IMR-90 (cell line): ENCODE measurements around the gene STK40. TPM values are rescaled to one million over a fixed set of nuclear protein-coding genes. Genes with fewer than 3 reads are reported as not detected.

Source experiments
- ATAC-seq: fragments of 200-7000 bp; cut with Tn5 transposase; 2 replicates; pipeline ENCODE4 v1.9.1; 2020; ENCODE audit warnings: low read depth, mild to moderate bottlenecking, moderate library complexity
- BruUV-seq: library from RNA; stranded (reverse); fragments of 400-500 nt; replicated peaks from 2 replicates; lab custom pipeline; 2021; lab: Mats Ljungman, UMichigan
- CTCF ChIA-PET: fragments of 300-600 bp; formaldehyde crosslinking; extraction: SDS; loops from one replicate; lab custom pipeline; 2021; ENCODE audit warnings: antibody characterized with exemption; lab: Yijun Ruan, JAX
- POLR2A ChIA-PET: fragments of 300-600 bp; sonication (Branson Sonifier 250); formaldehyde crosslinking; loops from one replicate; lab custom pipeline; 2022; ENCODE audit warnings: antibody characterized with exemption; ENCODE audit not compliant: unreplicated experiment; lab: Charles Lee
- DNase-seq: peaks from one replicate; pipeline ENCODE4 v3.0.0; 2013
- H2AFZ ChIP-seq: replicated peaks from 2 replicates; pipeline ENCODE3; 2013; ENCODE audit warnings: low read length, mild to moderate bottlenecking; ENCODE audit not compliant: poor library complexity
- H2AK5ac ChIP-seq: 2 replicates; pipeline ENCODE4 v1.6.1; 2013; ENCODE audit warnings: low read depth, low read length, inconsistent platforms
- H2AK9ac ChIP-seq: replicated peaks from 2 replicates; pipeline ENCODE3; 2013; ENCODE audit warnings: mild to moderate bottlenecking, low read depth, low read length, moderate library complexity; ENCODE audit not compliant: poor library complexity
- H2BK120ac ChIP-seq: 2 replicates; pipeline ENCODE4 v1.6.1; 2013; ENCODE audit warnings: low read depth, low read length, inconsistent platforms
- H2BK15ac ChIP-seq: 3 replicates; pipeline ENCODE4 v1.6.1; 2013; ENCODE audit warnings: low read depth, low read length, inconsistent platforms
- H2BK20ac ChIP-seq: 2 replicates; pipeline ENCODE4 v1.6.1; 2013; ENCODE audit warnings: low read depth, mild to moderate bottlenecking, inconsistent platforms, low read length, moderate library complexity
- H2BK5ac ChIP-seq: 2 replicates; pipeline ENCODE4 v1.6.1; 2013; ENCODE audit warnings: mild to moderate bottlenecking, low read depth, low read length, inconsistent platforms; ENCODE audit not compliant: poor library complexity, severe bottlenecking
- H3K14ac ChIP-seq: replicated peaks from 2 replicates; pipeline ENCODE4 v1.6.1; 2013; ENCODE audit warnings: low read depth, low read length, inconsistent platforms
- H3K18ac ChIP-seq: 2 replicates; pipeline ENCODE4 v1.6.1; 2013; ENCODE audit warnings: low read depth, low read length, control low read depth
- H3K23ac ChIP-seq: 2 replicates; pipeline ENCODE4 v1.6.1; 2013; ENCODE audit warnings: low read depth, low read length, inconsistent platforms
- H3K27ac ChIP-seq: 2 replicates; pipeline ENCODE4 v1.5.1; 2013; ENCODE audit warnings: mild to moderate bottlenecking, control low read depth, low read length; ENCODE audit not compliant: insufficient read depth
- H3K27me3 ChIP-seq: 2 replicates; pipeline ENCODE4 v1.6.1; 2013; ENCODE audit warnings: low read length; ENCODE audit not compliant: control insufficient read depth, insufficient read depth
- H3K36me3 ChIP-seq: 2 replicates; pipeline ENCODE4 v1.6.1; 2013; ENCODE audit warnings: low read length, mixed read lengths; ENCODE audit not compliant: control insufficient read depth, insufficient read depth
- H3K4ac ChIP-seq: 2 replicates; pipeline ENCODE4 v1.6.1; 2013; ENCODE audit warnings: low read depth, low read length, inconsistent platforms
- H3K4me1 ChIP-seq: 2 replicates; pipeline ENCODE4 v1.6.1; 2013; ENCODE audit warnings: low read length, mixed read lengths; ENCODE audit not compliant: control insufficient read depth, insufficient read depth
- H3K4me2 ChIP-seq: 2 replicates; pipeline ENCODE4 v1.6.1; 2013; ENCODE audit warnings: low read depth, mild to moderate bottlenecking, control low read depth, low read length, moderate library complexity
- H3K4me3 ChIP-seq: 2 replicates; pipeline ENCODE4 v1.5.1; 2013; ENCODE audit warnings: low read depth, mild to moderate bottlenecking, control low read depth, low read length, moderate library complexity; ENCODE audit not compliant: insufficient read depth
- H3K56ac ChIP-seq: 2 replicates; pipeline ENCODE4 v1.6.1; 2013; ENCODE audit warnings: low read length, inconsistent platforms; ENCODE audit not compliant: insufficient read depth; ENCODE audit errors: extremely low read depth
- H3K79me1 ChIP-seq, 2 experiments: 2 replicates each; pipeline ENCODE4 v1.6.1; 2013; ENCODE audit warnings: low read length in 2 of 2, inconsistent platforms in 1 of 2, low read depth in 1 of 2
- H3K9ac ChIP-seq: 2 replicates; pipeline ENCODE4 v1.6.1; 2013; ENCODE audit warnings: low read depth, low read length, control low read depth
- H3K9me1 ChIP-seq: 2 replicates; pipeline ENCODE4 v1.6.1; 2013; ENCODE audit warnings: low read length, inconsistent platforms; ENCODE audit not compliant: insufficient read depth
- H3K9me3 ChIP-seq: 2 replicates; pipeline ENCODE4 v1.6.1; 2013; ENCODE audit warnings: low read length; ENCODE audit not compliant: control insufficient read depth, insufficient read depth
- H4K20me1 ChIP-seq: 2 replicates; pipeline ENCODE4 v1.6.1; 2013; ENCODE audit warnings: low read length, inconsistent platforms; ENCODE audit not compliant: insufficient read depth
- H4K5ac ChIP-seq: 2 replicates; pipeline ENCODE4 v1.6.1; 2013; ENCODE audit warnings: mild to moderate bottlenecking, low read depth, low read length, control low read depth
- H4K8ac ChIP-seq, 2 experiments: 2 replicates each; pipeline ENCODE4 v1.6.1; 2013; ENCODE audit warnings: low read depth in 2 of 2, low read length in 2 of 2, control low read depth in 1 of 2, inconsistent platforms in 1 of 2
- H4K91ac ChIP-seq: 2 replicates; pipeline ENCODE4 v1.6.1; 2013; ENCODE audit warnings: low read depth, low read length, inconsistent platforms; ENCODE audit not compliant: insufficient read depth
- BHLHE40 ChIP-seq: fragments of 150-350 bp; IDR thresholded peaks from 2 replicates; pipeline ENCODE4 v1.6.1; 2016; ENCODE audit warnings: mild to moderate bottlenecking, low read depth, low read length
- CEBPB ChIP-seq: IDR thresholded peaks from 2 replicates; pipeline ENCODE4 v1.6.1; 2012; ENCODE audit warnings: low read depth, low read length, improper control_type of control experiment
- CHD1 ChIP-seq: IDR thresholded peaks from 2 replicates; pipeline ENCODE4 v1.6.1; 2012; ENCODE audit warnings: low read depth, low read length, improper control_type of control experiment
- CTCF ChIP-seq: conservative IDR thresholded peaks from 2 replicates; pipeline ENCODE4 v1.5.1; 2012; ENCODE audit warnings: mild to moderate bottlenecking, low read depth, low read length, improper control_type of control experiment
- ELK1 ChIP-seq: fragments of 150-350 bp; IDR thresholded peaks from 2 replicates; pipeline ENCODE4 v1.6.1; 2016; ENCODE audit warnings: low read depth, mild to moderate bottlenecking, low read length, moderate library complexity, borderline replicate concordance
- FOS ChIP-seq: fragments of 150-350 bp; IDR thresholded peaks from 2 replicates; pipeline ENCODE4 v1.6.1; 2016; ENCODE audit warnings: low read depth, low read length
- MAFK ChIP-seq: IDR thresholded peaks from 2 replicates; pipeline ENCODE4 v1.6.1; 2012; ENCODE audit warnings: low read depth, low read length, improper control_type of control experiment
- NFE2L2 ChIP-seq: fragments of 150-350 bp; IDR thresholded peaks from 2 replicates; pipeline ENCODE4 v1.6.1; 2016; ENCODE audit warnings: low read depth, mild to moderate bottlenecking, low read length
- POLR2A ChIP-seq: IDR thresholded peaks from 2 replicates; pipeline ENCODE4 v1.6.1; 2012; ENCODE audit warnings: mild to moderate bottlenecking, low read depth, low read length
- RAD21 ChIP-seq: IDR thresholded peaks from 2 replicates; pipeline ENCODE4 v1.6.1; 2012; ENCODE audit warnings: low read length, improper control_type of control experiment
- SMC3 ChIP-seq: fragments of 150-350 bp; IDR thresholded peaks from 2 replicates; pipeline ENCODE4 v1.6.1; 2016; ENCODE audit warnings: low read depth, mild to moderate bottlenecking, antibody characterized with exemption, low read length, moderate library complexity
- USF2 ChIP-seq: fragments of 150-350 bp; IDR thresholded peaks from 2 replicates; pipeline ENCODE4 v1.6.1; 2017; ENCODE audit warnings: mild to moderate bottlenecking, antibody characterized with exemption, low read length, low read depth
- WGBS, 2 experiments: methylation state at CpG; one replicate each; pipeline versions ENCODE4 v1.1.5 to v1.1.7; 2013; ENCODE audit warnings: missing lambda C conversion rate in 2 of 2; ENCODE audit not compliant: insufficient read length in 1 of 2; ENCODE audit errors: extremely low coverage in 2 of 2; 5-methylcytosine and 5-hydroxymethylcytosine counted together
- dilution Hi-C: fragments of 300-500 bp; cut with HindIII; formaldehyde crosslinking; loops from one replicate; pipeline ENCODE4 v1.14.3; 2018; ENCODE audit warnings: low sequenced_read_pairs; ENCODE audit not compliant: unreplicated experiment
- in situ Hi-C: fragments of 300-500 bp; cut with MboI; formaldehyde crosslinking; loops from 3 replicates; pipeline ENCODE4 v1.14.3; 2019; ENCODE audit warnings: low sequenced_read_pairs, inconsistent platforms, mixed read lengths
- intact Hi-C: fragments of 100-400 bp; cut with micrococcal nuclease; formaldehyde crosslinking; loops from 2 replicates; pipeline ENCODE4 v1.10.0; 2022
- polyA plus RNA-seq, 3 experiments: library from polyadenylated mRNA; depleted of rRNA; stranded (reverse); fragments of >200 nt; gene quantifications; 2 replicates each; pipeline ENCODE4 v1.2.3, GENCODE V29; 2012; ENCODE audit warnings: low replicate concordance in 1 of 3
- total RNA-seq: library from RNA; depleted of rRNA; stranded (reverse); fragments of >200 nt; gene quantifications from 2 replicates; pipeline ENCODE4 v1.2.3, GENCODE V29; 2012

The STK40 gene
- total and polyA plus RNA-seq, 2 of the 4 experiments (the other 2 are of a cell fraction): 16.0 to 29.9 TPM

- Histone ChIP-seq H3K36me3 (peaks cover 8% of the 10 kb centered on the region), H3K9me1 (peaks cover 27% of the 10 kb centered on the region), H3K4me3 (no peak overlapping the region), H2BK5ac (no peak overlapping the region), H3K79me1 (peaks cover 10 to 71% of the 10 kb centered on the region in 2 experiments), H3K27me3 (no peaks in the 10 kb centered on the region), H2AFZ (no peak overlapping the region), H3K27ac (no peak overlapping the region), H4K5ac (no peak overlapping the region), H2AK9ac (no peak overlapping the region), H4K91ac (no peak overlapping the region), H3K23ac (no peak overlapping the region), H2BK20ac (no peak overlapping the region), H3K4me2 (no peak overlapping the region), H3K9ac (no peak overlapping the region), H4K20me1 (peaks cover 66% of the 10 kb centered on the region), H3K4me1 (peaks cover 13% of the 10 kb centered on the region), H3K56ac (no peak overlapping the region), H2BK120ac (no peak overlapping the region), H2AK5ac (no peak overlapping the region), H3K14ac (no peak overlapping the region), H4K8ac (no peak overlapping the region), H3K4ac (no peak overlapping the region), H3K18ac (no peak overlapping the region), H3K9me3 (no peaks in the 10 kb centered on the region), H2BK15ac (no peak overlapping the region)
- BruUV-seq: no TSS peak
- in situ Hi-C loops (no loop called here), intact Hi-C loops (no loop called here), dilution Hi-C loops (no loop called here)
- DNase-seq: no peak
- ChIA-PET POLR2A (no interaction called here), CTCF (interaction anchor here (1.1 kb wide), 1 partner anchor 40 kb away, joined by 3 read pairs; no protein-coding TSS in a partner anchor)
- no peak for ATAC-seq
- TF ChIP-seq MAFK: no peak
- no peak for TF ChIP-seq CEBPB
- no peak for TF ChIP-seq BHLHE40
- no peak for TF ChIP-seq ELK1
- TF ChIP-seq RAD21: no peak
- TF ChIP-seq NFE2L2: no peak
- TF ChIP-seq POLR2A: no peak
- no peak for TF ChIP-seq CHD1
- no peak for TF ChIP-seq USF2
- no peak for TF ChIP-seq CTCF
- TF ChIP-seq FOS: no peak
- TF ChIP-seq SMC3: no peak
- 100% methylated on average over 1 of the region's 4 CpGs; no CpG with 5 or more reads in 1 of the 2 experiments for WGBS, 2 experiments
Measured at GRCh38 chr1:36382669-36383068, 3.1 kb downstream of the STK40 start.
